GM23338 (cell line): ENCODE data around the gene PCSK1N. TPM values are rescaled to one million over a fixed set of nuclear protein-coding genes. Genes with fewer than 3 reads are reported as not detected.
"Not testable (repeated sequence)": the region's sequence is repeated elsewhere in the genome, so short reads cannot be mapped to it uniquely, and the experiment has no call there.

ENCODE experiments used
- ATAC-seq: fragments of 200-7000 bp; cut with Tn5 transposase; 3 replicates; pipeline ENCODE4 v1.9.1; 2020
- DNase-seq: peaks from one replicate; pipeline ENCODE4 v3.0.0-alpha.2; 2015; ENCODE audit warnings: low spot score
- H2AFZ ChIP-seq: fragments of 200-600 bp; sonication (generic); 2 replicates; pipeline ENCODE4 v1.8.0; 2016; ENCODE audit warnings: antibody characterized with exemption, mild to moderate bottlenecking, moderate library complexity
- H3F3A ChIP-seq: fragments of 200-600 bp; sonication (generic); replicated peaks from 2 replicates; pipeline ENCODE4 v1.8.0; 2017; ENCODE audit warnings: antibody characterized with exemption, mixed run types, low read depth
- H3K27ac ChIP-seq: fragments of 200-600 bp; sonication (generic); 2 replicates; pipeline ENCODE4 v1.6.1; 2016; ENCODE audit warnings: low read depth
- H3K27me3 ChIP-seq: fragments of 200-600 bp; sonication (generic); 2 replicates; pipeline ENCODE4 v1.8.0; 2016; ENCODE audit warnings: mild to moderate bottlenecking, mixed run types, moderate library complexity; ENCODE audit not compliant: insufficient read depth
- H3K36me3 ChIP-seq: fragments of 200-600 bp; sonication (generic); 2 replicates; pipeline ENCODE4 v1.8.0; 2016; ENCODE audit warnings: mild to moderate bottlenecking; ENCODE audit not compliant: insufficient read depth
- H3K4me1 ChIP-seq: fragments of 200-600 bp; sonication (generic); 2 replicates; pipeline ENCODE4 v1.8.0; 2016; ENCODE audit warnings: mild to moderate bottlenecking, moderate library complexity; ENCODE audit not compliant: insufficient read depth
- H3K4me2 ChIP-seq: fragments of 200-600 bp; sonication (generic); 2 replicates; pipeline ENCODE4 v1.7.1; 2017; ENCODE audit warnings: mixed run types
- H3K4me3 ChIP-seq: fragments of 200-600 bp; sonication (generic); 2 replicates; pipeline ENCODE4 v1.6.1; 2016; ENCODE audit warnings: mixed run types
- H3K79me2 ChIP-seq: fragments of 200-600 bp; sonication (generic); replicated peaks from 2 replicates; pipeline ENCODE4 v1.8.0; 2017; ENCODE audit warnings: mild to moderate bottlenecking; ENCODE audit not compliant: insufficient read depth
- H3K9me2 ChIP-seq: fragments of 200-600 bp; sonication (generic); 2 replicates; pipeline ENCODE4 v1.8.0; 2017; ENCODE audit not compliant: insufficient read depth
- H4K20me1 ChIP-seq: fragments of 200-600 bp; sonication (generic); replicated peaks from 2 replicates; pipeline ENCODE4 v1.8.0; 2017; ENCODE audit warnings: mild to moderate bottlenecking; ENCODE audit not compliant: insufficient read depth
- H3K27ac Mint-ChIP-seq: 2 replicates; pipeline ENCODE4 v1.8.0; 2020; ENCODE audit warnings: inconsistent platforms, mild to moderate bottlenecking, moderate library complexity, mixed read lengths
- H3K27me3 Mint-ChIP-seq: 3 replicates; pipeline ENCODE4 v1.8.0; 2022; ENCODE audit warnings: low read depth, mild to moderate bottlenecking, moderate library complexity, mixed read lengths, inconsistent platforms; ENCODE audit not compliant: insufficient read depth, poor library complexity
- H3K36me3 Mint-ChIP-seq: 3 replicates; pipeline ENCODE4 v1.8.0; 2021; ENCODE audit warnings: low read depth, mild to moderate bottlenecking, inconsistent platforms, moderate library complexity, mixed read lengths
- H3K4me1 Mint-ChIP-seq: 3 replicates; pipeline ENCODE4 v1.8.0; 2020; ENCODE audit warnings: mild to moderate bottlenecking, inconsistent platforms, mixed read lengths
- H3K4me3 Mint-ChIP-seq: 3 replicates; pipeline ENCODE4 v1.8.0; 2021; ENCODE audit warnings: moderate library complexity, mild to moderate bottlenecking, inconsistent platforms, mixed read lengths
- H3K9me3 Mint-ChIP-seq: 3 replicates; pipeline ENCODE4 v1.8.0; 2020; ENCODE audit warnings: moderate library complexity, mild to moderate bottlenecking, inconsistent platforms, mixed read lengths
- CREB1 ChIP-seq: fragments of 250-450 bp; sonication (Bioruptor Pico); IDR thresholded peaks from 2 replicates; pipeline ENCODE4 v1.5.0; 2020; ENCODE audit warnings: low read depth, mild to moderate bottlenecking, moderate library complexity
- EZH2 ChIP-seq: fragments of 200-600 bp; sonication (generic); IDR thresholded peaks from one replicate; pipeline ENCODE4 v1.8.0; 2017; ENCODE audit warnings: antibody characterized with exemption, mild to moderate bottlenecking, low read depth; ENCODE audit not compliant: unreplicated experiment
- EZH2phosphoT487 ChIP-seq: fragments of 200-600 bp; sonication (generic); IDR thresholded peaks from one replicate; pipeline ENCODE4 v1.8.1; 2018; ENCODE audit warnings: antibody characterized with exemption; ENCODE audit not compliant: unreplicated experiment
- POLR2AphosphoS5 ChIP-seq: IDR thresholded peaks from 2 replicates; pipeline ENCODE4 v1.6.1; 2016; ENCODE audit warnings: antibody characterized with exemption, low read depth
- STAT1 ChIP-seq: IDR thresholded peaks from one replicate; pipeline ENCODE4 v1.6.1; 2016; ENCODE audit warnings: antibody characterized with exemption; ENCODE audit not compliant: unreplicated experiment
- ZNF114 ChIP-seq: fragments of 250-450 bp; sonication (Bioruptor Pico); IDR thresholded peaks from 2 replicates; pipeline ENCODE4 v1.5.0; 2020; ENCODE audit warnings: mild to moderate bottlenecking, moderate library complexity
- ZNF331 ChIP-seq: fragments of 250-450 bp; sonication (Bioruptor Pico); IDR thresholded peaks from 2 replicates; pipeline ENCODE4 v1.5.0; 2020; ENCODE audit warnings: low read depth, mild to moderate bottlenecking, moderate library complexity
- polyA plus RNA-seq: library from polyadenylated mRNA; unstranded; fragments of >200 nt; fragmentation: Nextera tagmentation; extraction: Ambion mirVana; gene quantifications from 2 replicates; pipeline ENCODE4 v1.2.1, GENCODE V29; 2016
- total RNA-seq: library from RNA; depleted of rRNA; stranded (reverse); fragments of >200 nt; shearing (Covaris generic); gene quantifications from 2 replicates; pipeline ENCODE4 v1.2.3, GENCODE V29; 2014
- TF ChIP-seq, protein P1 (sequence below): IDR thresholded peaks from one replicate; pipeline ENCODE4 v1.6.1; 2018; ENCODE audit warnings: antibody characterized with exemption; ENCODE audit not compliant: unreplicated experiment

The PCSK1N gene
- total and polyA plus RNA-seq, 2 experiments from 2014 or later = 12.8 to 15.6 TPM

DNA sequence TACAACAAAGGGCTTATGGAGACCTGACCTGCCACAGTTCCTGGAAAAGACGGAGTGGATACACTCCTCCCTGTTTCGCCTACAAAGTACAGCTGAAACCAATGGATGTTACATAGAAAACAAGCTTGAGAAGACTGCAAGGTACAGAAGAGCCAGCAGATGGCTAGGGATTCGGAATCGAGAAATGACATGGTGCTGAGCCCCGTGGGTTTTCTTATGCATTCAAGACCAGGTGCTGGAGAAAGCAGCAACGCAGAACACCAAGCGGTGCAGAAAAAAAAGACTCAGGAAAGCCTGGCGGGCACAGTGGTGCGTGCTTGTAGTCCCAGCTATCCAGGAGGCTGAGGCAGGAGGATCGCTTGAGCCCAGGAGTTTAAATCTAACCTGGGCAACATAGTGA lies 48.3 kb upstream of the PCSK1N start:
- ATAC-seq (no peak), DNase-seq (peak; percentile 17)
- H3K36me3 ChIP-seq = no peaks in the 10 kb centered on the region
- H3K4me2 ChIP-seq = no peak overlapping the region
- no peaks in the 10 kb centered on the region for H3K27me3 ChIP-seq
- no peaks in the 10 kb centered on the region for H3K4me1 ChIP-seq
- no peaks in the 10 kb centered on the region for H4K20me1 ChIP-seq
- no peak overlapping the region for H3K27ac ChIP-seq
- no peaks in the 10 kb centered on the region for H3F3A ChIP-seq
- no peaks in the 10 kb centered on the region for H3K36me3 Mint-ChIP-seq
- H3K9me2 ChIP-seq = no peaks in the 10 kb centered on the region
- TF ChIP-seq STAT1 (no peak), EZH2 (no peak), ZNF114 (CRISPR knock-in tag) (no peak), EZH2phosphoT487 (no peak)
- no peak overlapping the region for H2AFZ ChIP-seq
- no peaks in the 10 kb centered on the region for H3K79me2 ChIP-seq
- no peaks in the 10 kb centered on the region for H3K9me3 Mint-ChIP-seq
- H3K4me3 ChIP-seq = no peak overlapping the region
- no peaks in the 10 kb centered on the region for H3K4me1 Mint-ChIP-seq
- H3K4me3 Mint-ChIP-seq = no peak overlapping the region
- H3K27me3 Mint-ChIP-seq = no peaks in the 10 kb centered on the region
- H3K27ac Mint-ChIP-seq = no peak overlapping the region

DNA sequence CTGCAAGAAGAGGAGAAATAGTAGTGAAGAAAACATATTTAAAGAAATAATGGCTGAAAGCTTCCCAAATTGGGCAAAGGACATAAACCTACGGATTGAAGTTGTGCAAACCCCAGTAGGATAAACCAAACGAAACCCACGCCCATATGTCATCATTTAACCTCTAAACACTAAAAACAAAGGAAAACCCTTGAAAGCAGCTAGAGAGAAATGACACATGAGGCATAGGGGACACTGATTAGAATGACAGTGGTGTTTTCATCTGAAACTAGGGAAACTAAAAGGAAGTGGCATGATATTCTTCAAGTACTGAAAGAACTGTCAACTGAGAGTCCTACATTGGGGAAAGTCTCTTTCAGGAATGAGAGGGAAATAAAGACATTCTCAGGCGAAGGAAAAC lies 41.5 kb upstream of the PCSK1N start:
- H3K27me3 Mint-ChIP-seq, H3K4me1 ChIP-seq, H3K27ac Mint-ChIP-seq, H3K27me3 ChIP-seq, H3K79me2 ChIP-seq, H3K36me3 Mint-ChIP-seq, H3K4me1 Mint-ChIP-seq, H3K9me2 ChIP-seq, H3K4me2 ChIP-seq, ATAC-seq, H2AFZ ChIP-seq, H3F3A ChIP-seq, H3K4me3 Mint-ChIP-seq, DNase-seq, H4K20me1 ChIP-seq, H3K36me3 ChIP-seq, H3K9me3 Mint-ChIP-seq, H3K27ac ChIP-seq, H3K4me3 ChIP-seq: not testable (repeated sequence)

GRCh38 chrX:48872017-48872416 lies 36.6 kb upstream of the PCSK1N start:
- not testable (repeated sequence) for H3K4me3 Mint-ChIP-seq, H3K4me2 ChIP-seq, H3F3A ChIP-seq, H2AFZ ChIP-seq, H3K27me3 Mint-ChIP-seq, H3K36me3 Mint-ChIP-seq, H3K4me3 ChIP-seq, H3K27me3 ChIP-seq, ATAC-seq, H3K27ac Mint-ChIP-seq, H3K4me1 Mint-ChIP-seq, H3K36me3 ChIP-seq, H3K9me2 ChIP-seq, H3K79me2 ChIP-seq, DNase-seq, H4K20me1 ChIP-seq, H3K4me1 ChIP-seq, H3K27ac ChIP-seq, H3K9me3 Mint-ChIP-seq

DNA sequence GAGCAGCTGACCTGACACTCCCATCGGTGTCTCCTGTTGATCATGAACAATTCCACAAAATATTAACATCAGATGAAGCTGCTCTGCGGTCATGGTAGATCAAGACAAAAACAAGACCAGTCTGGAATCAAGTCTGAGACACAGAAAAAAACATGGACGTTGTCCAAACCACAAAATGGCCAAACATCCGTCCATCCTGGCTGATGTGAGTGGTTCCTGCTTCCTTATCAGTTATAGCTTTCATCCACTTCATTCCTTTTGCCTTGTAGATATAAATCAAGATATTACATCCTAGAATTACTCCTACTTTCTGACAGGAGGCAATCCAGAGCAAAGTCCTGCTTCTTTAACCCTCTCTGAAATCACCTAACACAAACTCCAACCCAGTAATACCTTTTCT lies 28.8 kb upstream of the PCSK1N start:
- Histone ChIP-seq H3K9me2 (no peaks in the 10 kb centered on the region), H4K20me1 (no peaks in the 10 kb centered on the region), H3K4me2 (no peak overlapping the region), H2AFZ (no peak overlapping the region), H3K36me3 (no peaks in the 10 kb centered on the region), H3K4me1 (no peaks in the 10 kb centered on the region), H3K4me3 (no peak overlapping the region), H3K27me3 (no peaks in the 10 kb centered on the region), H3F3A (no peaks in the 10 kb centered on the region), H3K79me2 (no peaks in the 10 kb centered on the region), H3K27ac (no peak overlapping the region)
- Mint-ChIP-seq H3K36me3 (no peaks in the 10 kb centered on the region), H3K4me3 (no peak overlapping the region), H3K27me3 (peaks cover 1% of the 10 kb centered on the region), H3K4me1 (peaks cover 5% of the 10 kb centered on the region; the same call in 1 of the 3 replicates), H3K27ac (no peak overlapping the region), H3K9me3 (no peaks in the 10 kb centered on the region)
- no peak for DNase-seq
- ATAC-seq = no peak
- no peak for TF ChIP-seq ZNF114 (CRISPR knock-in tag)
- TF ChIP-seq EZH2 = no peak
- TF ChIP-seq STAT1 = no peak
- TF ChIP-seq, protein P1, sequence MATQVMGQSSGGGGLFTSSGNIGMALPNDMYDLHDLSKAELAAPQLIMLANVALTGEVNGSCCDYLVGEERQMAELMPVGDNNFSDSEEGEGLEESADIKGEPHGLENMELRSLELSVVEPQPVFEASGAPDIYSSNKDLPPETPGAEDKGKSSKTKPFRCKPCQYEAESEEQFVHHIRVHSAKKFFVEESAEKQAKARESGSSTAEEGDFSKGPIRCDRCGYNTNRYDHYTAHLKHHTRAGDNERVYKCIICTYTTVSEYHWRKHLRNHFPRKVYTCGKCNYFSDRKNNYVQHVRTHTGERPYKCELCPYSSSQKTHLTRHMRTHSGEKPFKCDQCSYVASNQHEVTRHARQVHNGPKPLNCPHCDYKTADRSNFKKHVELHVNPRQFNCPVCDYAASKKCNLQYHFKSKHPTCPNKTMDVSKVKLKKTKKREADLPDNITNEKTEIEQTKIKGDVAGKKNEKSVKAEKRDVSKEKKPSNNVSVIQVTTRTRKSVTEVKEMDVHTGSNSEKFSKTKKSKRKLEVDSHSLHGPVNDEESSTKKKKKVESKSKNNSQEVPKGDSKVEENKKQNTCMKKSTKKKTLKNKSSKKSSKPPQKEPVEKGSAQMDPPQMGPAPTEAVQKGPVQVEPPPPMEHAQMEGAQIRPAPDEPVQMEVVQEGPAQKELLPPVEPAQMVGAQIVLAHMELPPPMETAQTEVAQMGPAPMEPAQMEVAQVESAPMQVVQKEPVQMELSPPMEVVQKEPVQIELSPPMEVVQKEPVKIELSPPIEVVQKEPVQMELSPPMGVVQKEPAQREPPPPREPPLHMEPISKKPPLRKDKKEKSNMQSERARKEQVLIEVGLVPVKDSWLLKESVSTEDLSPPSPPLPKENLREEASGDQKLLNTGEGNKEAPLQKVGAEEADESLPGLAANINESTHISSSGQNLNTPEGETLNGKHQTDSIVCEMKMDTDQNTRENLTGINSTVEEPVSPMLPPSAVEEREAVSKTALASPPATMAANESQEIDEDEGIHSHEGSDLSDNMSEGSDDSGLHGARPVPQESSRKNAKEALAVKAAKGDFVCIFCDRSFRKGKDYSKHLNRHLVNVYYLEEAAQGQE = no peak
- TF ChIP-seq ZNF331 (CRISPR knock-in tag) = no peak
- TF ChIP-seq POLR2AphosphoS5 = no peak
- no peak for TF ChIP-seq CREB1 (CRISPR knock-in tag)
